ENCODE results near the gene FGF18.

DNA sequence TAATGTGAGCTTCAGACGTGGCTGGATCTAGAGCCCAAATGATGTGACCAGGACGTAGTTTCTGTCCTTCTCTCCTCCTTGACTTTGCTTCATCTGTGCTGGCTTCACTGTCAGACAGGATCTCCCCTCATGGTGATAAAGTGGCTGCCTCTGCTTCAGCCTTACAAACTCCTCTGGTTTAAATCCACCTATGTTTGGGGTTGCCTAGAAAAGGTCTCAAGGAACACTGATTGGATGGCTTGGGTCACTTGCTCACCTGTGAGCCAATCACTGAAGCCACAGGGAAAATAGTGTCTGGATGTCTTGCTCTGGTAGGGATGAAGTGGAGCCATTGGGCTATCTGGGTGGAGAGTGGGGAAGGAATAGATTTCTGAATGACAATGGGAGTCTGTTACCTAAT is 36.1 kb downstream of the FGF18 start:
- TF ChIP-seq, protein P1, sequence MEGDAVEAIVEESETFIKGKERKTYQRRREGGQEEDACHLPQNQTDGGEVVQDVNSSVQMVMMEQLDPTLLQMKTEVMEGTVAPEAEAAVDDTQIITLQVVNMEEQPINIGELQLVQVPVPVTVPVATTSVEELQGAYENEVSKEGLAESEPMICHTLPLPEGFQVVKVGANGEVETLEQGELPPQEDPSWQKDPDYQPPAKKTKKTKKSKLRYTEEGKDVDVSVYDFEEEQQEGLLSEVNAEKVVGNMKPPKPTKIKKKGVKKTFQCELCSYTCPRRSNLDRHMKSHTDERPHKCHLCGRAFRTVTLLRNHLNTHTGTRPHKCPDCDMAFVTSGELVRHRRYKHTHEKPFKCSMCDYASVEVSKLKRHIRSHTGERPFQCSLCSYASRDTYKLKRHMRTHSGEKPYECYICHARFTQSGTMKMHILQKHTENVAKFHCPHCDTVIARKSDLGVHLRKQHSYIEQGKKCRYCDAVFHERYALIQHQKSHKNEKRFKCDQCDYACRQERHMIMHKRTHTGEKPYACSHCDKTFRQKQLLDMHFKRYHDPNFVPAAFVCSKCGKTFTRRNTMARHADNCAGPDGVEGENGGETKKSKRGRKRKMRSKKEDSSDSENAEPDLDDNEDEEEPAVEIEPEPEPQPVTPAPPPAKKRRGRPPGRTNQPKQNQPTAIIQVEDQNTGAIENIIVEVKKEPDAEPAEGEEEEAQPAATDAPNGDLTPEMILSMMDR (IDR thresholded peaks at IDR 0.05): no peak
- TF ChIP-seq POLR2A (IDR thresholded peaks at IDR 0.05): no peak
